ENCODE data around the gene CLCN1.

DNA sequence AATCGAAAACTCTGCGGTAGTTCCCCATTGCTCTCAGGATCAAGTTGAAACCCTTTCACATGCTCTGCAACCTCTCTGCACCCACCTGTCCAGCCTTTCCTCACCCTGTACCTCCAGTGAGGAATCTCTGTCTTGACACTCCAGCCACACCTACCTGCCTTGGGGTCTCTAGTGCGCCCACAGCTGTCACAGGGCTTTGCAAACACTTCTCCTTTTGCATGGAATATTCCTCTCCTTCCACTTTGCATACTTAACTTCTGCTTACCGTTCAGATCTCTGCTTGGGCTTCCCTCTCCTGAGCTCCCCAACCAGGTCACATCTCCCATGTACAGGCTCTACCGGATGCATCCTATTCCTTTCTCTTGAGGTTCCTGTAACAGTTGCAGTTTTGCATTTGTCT lies 58.6 kb downstream of the CLCN1 start:
- TF ChIP-seq CTCF (conservative IDR thresholded peaks at IDR 0.05; ENCODE audit: low read length) (no peak), EZH2phosphoT487 (IDR thresholded peaks at IDR 0.05; ENCODE audit: borderline replicate concordance) (no peak)
